Measurements from ENCODE around the gene ZNF710. TPM values are rescaled to one million over a fixed set of nuclear protein-coding genes. Genes with fewer than 3 reads are reported as not detected.

The ZNF710 gene
- total and polyA plus RNA-seq, 2 experiments from 2014 or later = 15.9 to 18.2 TPM

- no peak for TF ChIP-seq ZNF462 (CRISPR knock-in tag; IDR thresholded peaks at IDR 0.05)
Observed at GRCh38 chr15:90124507-90124906, 123.4 kb downstream of the ZNF710 start (continued).

- Histone ChIP-seq H3K9me2 (ENCODE audit: insufficient read depth) (no peaks in the 10 kb centered on the region), H3K79me2 (replicated peaks; ENCODE audit: insufficient read depth) (no peaks in the 10 kb centered on the region), H3K4me1 (ENCODE audit: insufficient read depth) (peaks cover 17% of the 10 kb centered on the region), H3K4me2 (0 out of 2 replicates have a peak overlapping the region, but pooled peaks have one; percentile 19), H3F3A (replicated peaks; ENCODE audit: low read depth) (no peaks in the 10 kb centered on the region), H3K27me3 (ENCODE audit: insufficient read depth) (no peaks in the 10 kb centered on the region), H2AFZ (peak overlapping the region; percentile 28; the same call in 1 of the 2 replicates), H3K27ac (ENCODE audit: low read depth) (no peak overlapping the region), H3K4me3 (no peak overlapping the region), H3K36me3 (ENCODE audit: insufficient read depth) (no peaks in the 10 kb centered on the region), H4K20me1 (replicated peaks; ENCODE audit: insufficient read depth) (no peaks in the 10 kb centered on the region)
- Mint-ChIP-seq H3K27ac (no peak overlapping the region), H3K4me3 (no peak overlapping the region), H3K27me3 (ENCODE audit: insufficient read depth, low read depth, poor library complexity) (peaks cover 5% of the 10 kb centered on the region), H3K36me3 (ENCODE audit: low read depth) (no peaks in the 10 kb centered on the region), H3K4me1 (peaks cover 20% of the 10 kb centered on the region), H3K9me3 (no peaks in the 10 kb centered on the region; the same call in 2 of the 3 replicates)
- DNase-seq (ENCODE audit: low spot score) (no peak), ATAC-seq (no peak)
- no peak for TF ChIP-seq EZH2phosphoT487 (IDR thresholded peaks at IDR 0.05; ENCODE audit: unreplicated experiment)
- TF ChIP-seq ETS1 (IDR thresholded peaks at IDR 0.05) = no peak
- no peak for TF ChIP-seq CREB1 (CRISPR knock-in tag; IDR thresholded peaks at IDR 0.05; ENCODE audit: low read depth)
- TF ChIP-seq ZNF331 (CRISPR knock-in tag; IDR thresholded peaks at IDR 0.05; ENCODE audit: low read depth) = no peak
- TF ChIP-seq ZNF462 (CRISPR knock-in tag; IDR thresholded peaks at IDR 0.05) = no peak
- TF ChIP-seq ZNF114 (CRISPR knock-in tag; IDR thresholded peaks at IDR 0.05) = no peak
Observed at GRCh38 chr15:90126022-90126421, 124.9 kb downstream of the ZNF710 start.
